Neural progenitor cell (in vitro differentiated cells): ENCODE data around the gene TNC. TPM values are rescaled to one million over a fixed set of nuclear protein-coding genes. Genes with fewer than 3 reads are reported as not detected.

Source experiments
- DNase-seq: peaks from one replicate; pipeline ENCODE4 v3.0.0-alpha.2; 2016; ENCODE audit warnings: low spot score
- H2AFZ ChIP-seq: fragments of 200-600 bp; sonication (generic); replicated peaks from 2 replicates; pipeline ENCODE4 v1.6.1; 2016; ENCODE audit warnings: antibody characterized with exemption
- H3F3A ChIP-seq: fragments of 200-600 bp; sonication (generic); 2 replicates; pipeline ENCODE4 v1.6.1; 2016; ENCODE audit warnings: antibody characterized with exemption, low read depth
- H3K27ac ChIP-seq: fragments of 200-600 bp; sonication (generic); 2 replicates; pipeline ENCODE4 v1.5.1; 2016; ENCODE audit warnings: mild to moderate bottlenecking
- H3K27me3 ChIP-seq: fragments of 200-600 bp; sonication (generic); 2 replicates; pipeline ENCODE4 v1.6.1; 2016; ENCODE audit warnings: mild to moderate bottlenecking, moderate library complexity
- H3K36me3 ChIP-seq: fragments of 200-600 bp; sonication (generic); 2 replicates; pipeline ENCODE4 v1.5.1; 2016
- H3K4me1 ChIP-seq: fragments of 200-600 bp; sonication (generic); 2 replicates; pipeline ENCODE4 v1.6.1; 2016; ENCODE audit warnings: mixed run types
- H3K4me2 ChIP-seq: fragments of 200-600 bp; sonication (generic); 2 replicates; pipeline ENCODE4 v1.6.1; 2016
- H3K4me3 ChIP-seq: fragments of 200-600 bp; sonication (generic); 2 replicates; pipeline ENCODE4 v1.5.1; 2016
- H3K79me2 ChIP-seq: fragments of 200-600 bp; sonication (generic); 2 replicates; pipeline ENCODE4 v1.6.1; 2016; ENCODE audit warnings: low read depth
- H3K9ac ChIP-seq: fragments of 200-600 bp; sonication (generic); 2 replicates; pipeline ENCODE4 v1.6.1; 2016
- H3K9me3 ChIP-seq: fragments of 200-600 bp; sonication (generic); 2 replicates; pipeline ENCODE4 v1.5.1; 2016; ENCODE audit warnings: low read depth
- H4K20me1 ChIP-seq: fragments of 200-600 bp; sonication (generic); 2 replicates; pipeline ENCODE4 v1.6.1; 2016; ENCODE audit warnings: low read depth
- H3K27ac Mint-ChIP-seq: 3 replicates; pipeline ENCODE4 v1.8.0; 2021; ENCODE audit warnings: mixed read lengths
- H3K27me3 Mint-ChIP-seq: 2 replicates; pipeline ENCODE4 v1.8.0; 2022; ENCODE audit warnings: low read depth, mild to moderate bottlenecking, inconsistent platforms, moderate library complexity, mixed read lengths; ENCODE audit not compliant: insufficient read depth
- H3K36me3 Mint-ChIP-seq: 3 replicates; pipeline ENCODE4 v1.8.0; 2021; ENCODE audit warnings: mixed read lengths
- H3K4me1 Mint-ChIP-seq: 3 replicates; pipeline ENCODE4 v1.8.0; 2021; ENCODE audit warnings: mixed read lengths
- H3K4me3 Mint-ChIP-seq: 3 replicates; pipeline ENCODE4 v1.8.0; 2021; ENCODE audit warnings: mild to moderate bottlenecking, moderate library complexity, mixed read lengths
- H3K9me3 Mint-ChIP-seq: 3 replicates; pipeline ENCODE4 v1.8.0; 2020; ENCODE audit warnings: mixed read lengths
- CTCF ChIP-seq: fragments of 200-600 bp; sonication (generic); IDR thresholded peaks from 2 replicates; pipeline ENCODE4 v1.5.1; 2017; ENCODE audit warnings: antibody characterized with exemption, mild to moderate bottlenecking
- EZH2 ChIP-seq: fragments of 200-600 bp; sonication (generic); IDR thresholded peaks from 2 replicates; pipeline ENCODE4 v1.6.1; 2017; ENCODE audit warnings: antibody characterized with exemption, mild to moderate bottlenecking, moderate library complexity
- EZH2phosphoT487 ChIP-seq: fragments of 200-600 bp; sonication (generic); IDR thresholded peaks from 2 replicates; pipeline ENCODE4 v1.6.1; 2017; ENCODE audit warnings: antibody characterized with exemption
- total RNA-seq: library from RNA; depleted of rRNA; stranded (reverse); fragments of >200 nt; gene quantifications from 2 replicates; pipeline ENCODE4 v1.2.3, GENCODE V29; 2015; ENCODE audit warnings: low replicate concordance

Gene TNC
- total RNA-seq, 1 donor from 2014 or later = 54.9 TPM

GRCh38 chr9:115018547-115019435 is 99.2 kb downstream of the TNC start:
- DNase-seq = no peak
- Histone ChIP-seq H3K9me3 (no peaks in the 10 kb centered on the region), H3F3A (no peaks in the 10 kb centered on the region), H3K27ac (no peak overlapping the region), H3K4me1 (no peaks in the 10 kb centered on the region), H4K20me1 (no peaks in the 10 kb centered on the region), H3K4me3 (no peak overlapping the region), H2AFZ (no peak overlapping the region), H3K9ac (no peak overlapping the region), H3K36me3 (no peaks in the 10 kb centered on the region), H3K27me3 (no peaks in the 10 kb centered on the region), H3K4me2 (no peak overlapping the region), H3K79me2 (no peaks in the 10 kb centered on the region)
- peaks cover 4% of the 10 kb centered on the region for H3K36me3 Mint-ChIP-seq
- H3K27ac Mint-ChIP-seq = no peak overlapping the region
- H3K4me1 Mint-ChIP-seq = peaks cover 6% of the 10 kb centered on the region
- no peak overlapping the region for H3K4me3 Mint-ChIP-seq
- peaks cover 2% of the 10 kb centered on the region for H3K27me3 Mint-ChIP-seq
- TF ChIP-seq EZH2phosphoT487 (no peak), CTCF (no peak), EZH2 (no peak)
- no peaks in the 10 kb centered on the region for H3K9me3 Mint-ChIP-seq

GRCh38 chr9:115016344-115016743 is 101.6 kb downstream of the TNC start:
- Mint-ChIP-seq H3K36me3 (peaks cover under 1% of the 10 kb centered on the region), H3K27ac (no peak overlapping the region)

DNA sequence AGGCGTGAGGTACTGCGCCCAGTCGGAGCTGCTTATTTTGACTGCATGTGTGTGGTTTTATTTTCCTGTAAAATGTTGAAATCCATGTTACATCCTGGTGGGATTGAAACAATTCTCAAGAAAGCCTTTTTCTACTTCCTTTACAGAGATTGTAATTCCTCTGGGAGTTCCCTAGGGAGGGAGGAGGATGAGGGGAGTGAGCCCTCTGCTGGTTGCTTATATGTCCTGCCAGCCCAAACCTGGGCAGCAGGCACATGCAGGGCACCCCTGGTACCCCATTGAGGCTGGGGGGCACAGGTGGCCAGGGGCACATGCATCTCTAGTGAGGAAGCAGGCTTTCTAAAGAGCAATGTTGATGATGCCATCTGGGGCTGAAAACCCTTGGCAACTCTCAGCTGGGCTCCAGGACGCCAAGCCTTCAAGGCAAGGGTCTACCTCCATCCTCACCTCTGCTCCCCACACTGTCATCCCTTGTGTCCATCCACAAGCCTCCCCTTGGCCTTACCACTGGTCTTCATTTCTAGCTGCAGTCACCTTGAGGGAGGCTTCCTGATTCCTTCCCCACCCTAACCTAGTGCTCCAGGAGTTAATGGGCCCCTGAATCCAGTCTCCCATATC is 102.8 kb downstream of the TNC start:
- no peaks in the 10 kb centered on the region for H3F3A ChIP-seq
- H3K27ac ChIP-seq = no peak overlapping the region
- peak; percentile 67 for DNase-seq
- Mint-ChIP-seq H3K9me3 (no peaks in the 10 kb centered on the region), H3K36me3 (no peaks in the 10 kb centered on the region), H3K27me3 (peaks cover 2% of the 10 kb centered on the region), H3K4me1 (no peaks in the 10 kb centered on the region), H3K4me3 (no peak overlapping the region), H3K27ac (no peak overlapping the region)
- peaks cover 8% of the 10 kb centered on the region for H3K4me1 ChIP-seq
- H3K9ac ChIP-seq = no peak overlapping the region
- H3K79me2 ChIP-seq = no peaks in the 10 kb centered on the region
- H3K4me2 ChIP-seq = no peak overlapping the region
- no peaks in the 10 kb centered on the region for H3K9me3 ChIP-seq
- no peaks in the 10 kb centered on the region for H4K20me1 ChIP-seq
- no peaks in the 10 kb centered on the region for H3K27me3 ChIP-seq
- H2AFZ ChIP-seq = no peak overlapping the region
- no peak for TF ChIP-seq EZH2phosphoT487
- TF ChIP-seq EZH2 = no peak
- TF ChIP-seq CTCF = peak; percentile 68
- no peaks in the 10 kb centered on the region for H3K36me3 ChIP-seq
- H3K4me3 ChIP-seq = no peak overlapping the region

More at GRCh38 chr9:115016344-115016743, 101.6 kb downstream of the TNC start:
- no peak overlapping the region for H3K9ac ChIP-seq
- no peaks in the 10 kb centered on the region for H3F3A ChIP-seq
- H4K20me1 ChIP-seq = no peaks in the 10 kb centered on the region
- H3K36me3 ChIP-seq = no peaks in the 10 kb centered on the region
- H3K4me1 ChIP-seq = no peaks in the 10 kb centered on the region
- no peak for DNase-seq
- no peak overlapping the region for H3K4me2 ChIP-seq
- H3K27ac ChIP-seq = no peak overlapping the region
- H3K79me2 ChIP-seq = no peaks in the 10 kb centered on the region
- Mint-ChIP-seq H3K9me3 (no peaks in the 10 kb centered on the region), H3K4me3 (no peak overlapping the region), H3K4me1 (no peaks in the 10 kb centered on the region), H3K27me3 (peaks cover 2% of the 10 kb centered on the region)
- no peak overlapping the region for H3K4me3 ChIP-seq
- TF ChIP-seq EZH2 (no peak), CTCF (no peak)
- H3K27me3 ChIP-seq = no peaks in the 10 kb centered on the region
- H3K9me3 ChIP-seq = no peaks in the 10 kb centered on the region
- H2AFZ ChIP-seq = no peak overlapping the region
